ENCODE results near the gene DIPK1C.

DIPK1C gene

DNA sequence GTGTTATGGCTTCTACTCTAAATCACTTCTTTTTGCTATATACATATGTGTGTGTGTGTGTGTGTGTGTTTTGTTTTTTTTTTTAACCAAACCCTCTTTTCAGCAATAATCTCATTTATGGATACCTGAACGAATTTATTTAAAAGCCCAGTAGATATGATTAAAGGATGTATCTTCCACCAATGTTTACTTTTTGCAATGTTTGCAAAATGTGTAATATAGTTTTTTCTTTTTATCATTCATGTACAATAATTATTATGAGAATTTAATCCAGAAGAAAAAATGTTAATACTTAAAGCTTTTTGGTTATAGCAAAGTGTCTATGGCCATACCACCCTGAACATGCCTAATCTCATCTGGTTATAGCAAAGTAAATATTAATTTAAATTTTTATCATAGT lies 37.4 kb upstream of the DIPK1C start:
- TF ChIP-seq, protein P1, sequence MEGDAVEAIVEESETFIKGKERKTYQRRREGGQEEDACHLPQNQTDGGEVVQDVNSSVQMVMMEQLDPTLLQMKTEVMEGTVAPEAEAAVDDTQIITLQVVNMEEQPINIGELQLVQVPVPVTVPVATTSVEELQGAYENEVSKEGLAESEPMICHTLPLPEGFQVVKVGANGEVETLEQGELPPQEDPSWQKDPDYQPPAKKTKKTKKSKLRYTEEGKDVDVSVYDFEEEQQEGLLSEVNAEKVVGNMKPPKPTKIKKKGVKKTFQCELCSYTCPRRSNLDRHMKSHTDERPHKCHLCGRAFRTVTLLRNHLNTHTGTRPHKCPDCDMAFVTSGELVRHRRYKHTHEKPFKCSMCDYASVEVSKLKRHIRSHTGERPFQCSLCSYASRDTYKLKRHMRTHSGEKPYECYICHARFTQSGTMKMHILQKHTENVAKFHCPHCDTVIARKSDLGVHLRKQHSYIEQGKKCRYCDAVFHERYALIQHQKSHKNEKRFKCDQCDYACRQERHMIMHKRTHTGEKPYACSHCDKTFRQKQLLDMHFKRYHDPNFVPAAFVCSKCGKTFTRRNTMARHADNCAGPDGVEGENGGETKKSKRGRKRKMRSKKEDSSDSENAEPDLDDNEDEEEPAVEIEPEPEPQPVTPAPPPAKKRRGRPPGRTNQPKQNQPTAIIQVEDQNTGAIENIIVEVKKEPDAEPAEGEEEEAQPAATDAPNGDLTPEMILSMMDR (IDR thresholded peaks at IDR 0.05; ENCODE audit: borderline replicate concordance, insufficient read depth, low read depth, low read length), result no peak

DNA sequence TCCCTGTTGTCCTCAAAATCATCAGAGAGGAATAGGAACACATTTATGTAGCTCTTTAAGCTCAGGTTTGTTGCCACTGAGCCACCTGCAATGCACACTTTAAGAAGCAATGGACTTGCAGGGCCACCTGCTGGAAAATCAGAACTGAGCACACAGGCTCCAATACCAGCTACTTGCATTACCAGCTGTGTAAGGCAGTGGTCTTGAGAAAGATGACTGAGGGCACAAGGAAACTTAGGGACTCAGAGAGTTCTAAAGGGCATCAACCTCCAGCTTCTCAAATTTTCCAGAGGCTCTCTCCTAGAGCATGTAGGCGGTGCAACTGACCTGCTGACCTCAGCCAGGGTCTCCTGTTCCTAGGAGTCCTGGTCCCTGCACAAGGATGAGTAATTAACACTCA lies 36.6 kb upstream of the DIPK1C start:
- H3K4me3 ChIP-seq (ENCODE audit: low read depth, low read length), result no peak overlapping the region

More for the DNA sequence above, 37.4 kb upstream of the DIPK1C start:
- no peak overlapping the region for H3K4me3 ChIP-seq (ENCODE audit: low read depth, low read length)

DNA sequence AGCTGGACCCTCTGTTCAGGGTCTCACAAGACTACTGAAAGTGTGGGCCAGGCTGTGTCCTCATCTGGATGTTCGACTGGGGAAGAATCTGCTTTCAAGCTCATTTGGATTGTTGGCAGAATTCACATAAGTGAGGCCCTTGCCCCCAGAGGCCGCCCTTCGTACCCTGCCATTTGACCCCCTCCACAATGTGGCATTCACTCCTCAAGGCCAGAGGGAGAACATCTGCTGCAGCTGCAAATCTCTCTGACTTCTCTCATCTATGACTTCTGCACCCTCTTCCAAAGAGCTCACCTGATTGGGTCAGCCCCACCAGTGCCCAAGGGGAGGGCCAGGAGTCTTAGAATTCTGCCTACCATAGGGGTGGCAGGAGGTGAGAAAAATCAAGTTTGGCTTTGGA lies 35.2 kb upstream of the DIPK1C start:
- no peak overlapping the region for H3K4me3 ChIP-seq (ENCODE audit: low read depth, low read length)

More for the DNA sequence above, 36.6 kb upstream of the DIPK1C start:
- TF ChIP-seq, protein P1 (IDR thresholded peaks at IDR 0.05; ENCODE audit: borderline replicate concordance, insufficient read depth, low read depth, low read length), result peak; percentile 62

DNA sequence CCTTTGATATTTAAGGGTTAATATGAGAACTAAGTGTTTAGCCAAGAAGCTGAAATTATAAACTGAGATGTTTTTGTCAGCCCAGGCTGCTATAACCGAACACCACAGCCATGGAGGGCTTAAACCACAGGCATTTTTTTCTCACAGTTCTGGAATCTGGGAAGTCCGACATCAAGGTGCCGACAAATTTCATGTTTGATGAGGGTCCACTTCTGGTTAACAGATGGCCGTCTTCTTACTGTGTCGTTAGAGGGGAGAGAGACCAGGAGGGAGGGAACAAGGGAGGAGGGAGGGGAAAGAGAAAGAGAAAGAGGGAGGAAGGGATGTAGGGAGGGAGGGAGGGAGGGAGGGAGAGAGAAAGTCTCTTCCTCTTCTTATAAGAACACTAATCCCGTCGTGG lies 32.6 kb upstream of the DIPK1C start:
- TF ChIP-seq, protein P1 (IDR thresholded peaks at IDR 0.05; ENCODE audit: borderline replicate concordance, insufficient read depth, low read depth, low read length), result no peak
- H3K4me3 ChIP-seq (ENCODE audit: low read depth, low read length), result no peak overlapping the region

More for the DNA sequence above, 35.2 kb upstream of the DIPK1C start:
- TF ChIP-seq, protein P1 (IDR thresholded peaks at IDR 0.05; ENCODE audit: borderline replicate concordance, insufficient read depth, low read depth, low read length), result no peak

DNA sequence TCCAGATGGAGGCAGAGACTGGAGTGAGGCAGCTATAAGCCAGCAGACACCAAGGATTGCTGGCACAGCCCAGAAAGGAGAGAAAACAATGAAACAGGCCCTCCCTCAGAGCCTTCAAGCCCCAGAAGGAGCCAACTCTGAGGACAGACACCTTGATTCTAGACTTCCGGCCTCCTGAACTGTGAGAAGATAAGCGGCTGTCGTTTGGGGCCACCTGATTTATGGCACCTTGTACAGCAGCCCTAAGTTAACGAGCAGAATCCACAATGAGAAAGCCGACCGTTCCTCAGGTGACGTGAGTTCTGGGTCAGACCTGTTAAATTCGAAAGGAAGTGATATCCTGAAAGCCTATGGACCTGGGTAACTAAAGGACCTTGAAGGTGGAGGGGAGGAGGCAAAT lies 31.8 kb upstream of the DIPK1C start:
- H3K4me3 ChIP-seq (ENCODE audit: low read depth, low read length), result no peak overlapping the region
- TF ChIP-seq, protein P1 (IDR thresholded peaks at IDR 0.05; ENCODE audit: borderline replicate concordance, insufficient read depth, low read depth, low read length), result no peak

DNA sequence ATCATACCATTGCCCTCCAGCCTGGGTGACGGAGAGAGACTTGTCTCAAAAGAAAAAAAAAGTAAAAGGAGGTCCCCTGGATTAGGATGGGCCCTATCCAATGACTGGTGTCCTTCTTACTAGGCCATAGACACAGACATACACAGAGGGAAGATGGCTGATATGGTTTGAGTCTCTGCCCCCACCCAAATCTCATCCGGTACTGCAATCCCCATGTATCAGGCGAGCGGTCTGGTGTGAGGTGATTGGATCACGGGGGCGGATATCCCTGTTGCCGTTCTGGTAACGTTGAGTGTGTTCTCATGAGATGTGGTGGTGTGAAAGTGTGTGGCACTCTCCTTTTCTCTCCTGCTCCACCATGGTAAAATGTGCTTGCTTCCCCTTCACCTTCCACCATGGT lies 31.2 kb upstream of the DIPK1C start:
- no peak overlapping the region for H3K4me3 ChIP-seq (ENCODE audit: low read depth, low read length)
- TF ChIP-seq, protein P1 (IDR thresholded peaks at IDR 0.05; ENCODE audit: borderline replicate concordance, insufficient read depth, low read depth, low read length), result no peak

DNA sequence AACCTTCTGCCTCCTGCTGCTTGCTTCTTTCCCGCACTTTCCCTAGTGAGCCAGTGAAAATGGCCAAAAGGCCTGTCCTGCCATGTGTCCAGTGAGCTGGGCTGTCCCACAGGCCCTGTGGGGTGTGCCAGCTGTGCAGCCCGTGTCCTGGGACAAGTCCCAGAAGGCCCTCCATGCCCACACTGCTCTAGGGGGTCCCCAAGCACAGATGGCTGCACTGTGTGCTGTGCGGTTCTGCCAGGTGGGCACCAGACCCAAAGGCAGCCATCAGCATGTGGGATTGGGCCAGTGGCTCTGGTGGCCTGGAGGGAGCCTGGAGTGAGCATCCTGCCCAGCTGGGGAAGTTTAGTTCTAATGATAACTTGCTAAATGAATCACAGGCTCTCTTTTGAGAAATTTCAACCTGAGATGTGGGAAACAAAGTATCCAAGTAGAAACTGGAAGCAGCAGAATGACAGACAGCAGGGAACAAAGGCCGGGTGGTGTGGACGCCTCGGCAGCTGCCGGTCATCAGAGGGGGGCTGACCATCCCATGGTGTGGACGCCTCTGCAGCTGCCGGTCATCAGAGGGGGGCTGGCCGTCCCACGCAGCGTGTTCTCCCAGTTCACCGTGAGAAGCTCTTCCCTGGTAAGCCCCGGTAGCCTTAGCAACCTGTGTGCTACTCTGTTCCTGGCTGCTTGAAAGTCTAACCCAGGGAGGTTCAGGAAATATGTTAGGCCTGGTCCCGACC lies 29.2 kb upstream of the DIPK1C start:
- TF ChIP-seq, protein P1 (IDR thresholded peaks at IDR 0.05; ENCODE audit: borderline replicate concordance, insufficient read depth, low read depth, low read length), result no peak
- no peak overlapping the region for H3K4me3 ChIP-seq (ENCODE audit: low read depth, low read length)
